ENCODE data around the gene MSMO1. TPM values are rescaled to one million over a fixed set of nuclear protein-coding genes. Genes with fewer than 3 reads are reported as not detected.
A peak's percentile ranks its signal among the peaks of the same experiment; 100 is the strongest.

The MSMO1 gene
- total and polyA plus RNA-seq, 2 of the 8 experiments (the other 6 are each of a cell fraction or from before 2014, with no cell fraction given) = 79.8 to 109 TPM

- no peak overlapping the region for H3K9ac ChIP-seq (replicated peaks in 1 of 4; ENCODE audit: extremely low read depth in 1 of 4, low read depth in 3 of 4, low read length in 3 of 4)
- DNase-seq (ENCODE audit: low read depth in 1 of 2, low spot score in 2 of 2) = no peak
- CTCF ChIA-PET (ENCODE audit: partially characterized antibody) = interaction anchor here (1.4 to 3.7 kb wide), 4 partner anchors 9 to 234 kb away, joined by 4 to 21 read pairs (median 16); no protein-coding TSS in a partner anchor
- H3K9me3 ChIP-seq (ENCODE audit: insufficient read depth in 2 of 2, low read depth in 1 of 2, low read length in 1 of 2) = no peaks in the 10 kb centered on the region
- no peak overlapping the region for H4K8ac ChIP-seq (ENCODE audit: extremely low read depth, insufficient read depth, low read length)
- H3K4ac ChIP-seq (replicated peaks; ENCODE audit: insufficient read length, low read depth, low read length) = no peak overlapping the region
- no peak overlapping the region for H3K4me2 ChIP-seq (ENCODE audit: insufficient read depth in 1 of 2, low read depth in 2 of 2, low read length in 2 of 2)
- TF ChIP-seq CEBPB (IDR thresholded peaks at IDR 0.05; ENCODE audit: low read depth, low read length) = peak; percentile 77; the same call in 1 of the 2 replicates
- no peak for TF ChIP-seq NRF1 (IDR thresholded peaks at IDR 0.05; ENCODE audit: low read depth, low read length)
- no peak overlapping the region for H2BK12ac ChIP-seq (ENCODE audit: low read depth, low read length)
- H3K14ac ChIP-seq (ENCODE audit: insufficient read length) = no peak overlapping the region
- H3K36me3 ChIP-seq (ENCODE audit: control insufficient read depth in 2 of 4, insufficient read depth in 4 of 4, low read length in 3 of 4) = no peaks in the 10 kb centered on the region
- WGBS, 2 experiments (ENCODE audit: extremely low coverage in 1 of 2, insufficient coverage in 1 of 2, insufficient read length in 1 of 2, insufficient replicate concordance in 2 of 2, low coverage in 1 of 2, low lambda C conversion rate in 2 of 2, missing lambda C conversion rate in 1 of 2) = 74% methylated on average over 2 of the region's 2 CpGs; no CpG with 5 or more reads in 1 of the 2 experiments
- H2BK120ac ChIP-seq (replicated peaks; ENCODE audit: low read depth, low read length) = no peak overlapping the region
- peaks cover 0 to 6% (median 2%) of the 10 kb centered on the region in 4 experiments; a peak in 2 of 7 replicates for H3K4me1 ChIP-seq (replicated peaks in 1 of 4; ENCODE audit: control insufficient read depth in 3 of 4, insufficient read depth in 4 of 4, low read length in 3 of 4)
- H2BK5ac ChIP-seq (ENCODE audit: low read depth, low read length) = 0 out of 2 replicates have a peak overlapping the region, but pooled peaks have one; percentile 20
- no peaks in the 10 kb centered on the region for H3K79me1 ChIP-seq (ENCODE audit: low read depth, low read length)
- H2BK20ac ChIP-seq (ENCODE audit: low read length) = no peak overlapping the region; the same call in 1 of the 2 replicates
- no peaks in the 10 kb centered on the region for H3K27me3 ChIP-seq (replicated peaks in 1 of 4; ENCODE audit: control insufficient read depth in 3 of 4, extremely low read depth in 1 of 4, insufficient read depth in 3 of 4, low read length in 3 of 4)
- H2AK5ac ChIP-seq (ENCODE audit: low read depth, low read length) = no peak overlapping the region
- H4K20me1 ChIP-seq (replicated peaks in 1 of 2; ENCODE audit: control insufficient read depth in 1 of 2, insufficient read depth in 2 of 2, low read length in 2 of 2) = no peaks in the 10 kb centered on the region
- no peak overlapping the region for H3K18ac ChIP-seq (ENCODE audit: extremely low read depth, low read length)
- no peak overlapping the region for H4K5ac ChIP-seq (ENCODE audit: insufficient read length, low read depth, low read length)
- no peak overlapping the region for H3K4me3 ChIP-seq (ENCODE audit: extremely low read depth in 1 of 4, insufficient read depth in 2 of 4, low read depth in 3 of 4, low read length in 4 of 4)
- H3K23me2 ChIP-seq (ENCODE audit: low read depth, low read length) = peaks cover 3% of the 10 kb centered on the region; the same call in 1 of the 2 replicates
- H3K79me2 ChIP-seq (ENCODE audit: control insufficient read depth in 1 of 2, insufficient read depth in 2 of 2, low read length in 2 of 2) = no peaks in the 10 kb centered on the region
- POLR2A ChIA-PET (ENCODE audit: partially characterized antibody) = no interaction called here
- no peak overlapping the region for H3K23ac ChIP-seq (ENCODE audit: insufficient read length)
- no peak overlapping the region for H4K91ac ChIP-seq (replicated peaks; ENCODE audit: insufficient read length, low read length)
- no peak for FAIRE-seq
- 0 out of 2 replicates have a peak overlapping the region, but pooled peaks have one; percentile 16 for H2BK15ac ChIP-seq (ENCODE audit: low read length)
- H3K27ac ChIP-seq (ENCODE audit: low read depth, low read length) = no peak overlapping the region
- no peak overlapping the region for H3K56ac ChIP-seq (replicated peaks; ENCODE audit: insufficient read length, low read depth, low read length)
- H2AFZ ChIP-seq (ENCODE audit: low read length) = peak overlapping the region; percentile 84; the same call in 1 of the 2 replicates
These were observed 37.1 kb downstream of the MSMO1 start for GRCh38 chr4:165364452-165365080.
